Stimulated activated naive B cell treated with anti-CD40 and anti-IgM and Interleukin-4, amounts not matched to agents 10 μg/mL and 1 μg/mL and 100 μg/mL, for 72 hours (primary cell): ENCODE measurements around the gene FBLN2.
"Not testable (repeated sequence)": the region's sequence is repeated elsewhere in the genome, so short reads cannot be mapped to it uniquely, and the experiment has no call there.

ENCODE experiments used
- ATAC-seq, 2 donors: fragments of 150-1000 bp; cut with Tn5 transposase; replicated peaks; 2 replicates each; pipeline ENCODE4 v1.10.0; 2021; ENCODE audit warnings: moderate library complexity in 1 of 2
- DNase-seq: peaks from one replicate; pipeline ENCODE4 v3.0.0; 2021
- H3K27ac Mint-ChIP-seq: one replicate; pipeline ENCODE4 v1.8.0; 2022; ENCODE audit warnings: mild to moderate bottlenecking, mixed read lengths
- H3K27me3 Mint-ChIP-seq, 2 donors: one replicate each; pipeline ENCODE4 v1.8.0; 2022; ENCODE audit warnings: mixed read lengths in 2 of 2
- H3K36me3 Mint-ChIP-seq, 2 donors: one replicate each; pipeline ENCODE4 v1.8.0; 2022; ENCODE audit warnings: mixed read lengths in 2 of 2, mild to moderate bottlenecking in 1 of 2
- H3K4me1 Mint-ChIP-seq, 2 donors: one replicate each; pipeline ENCODE4 v1.8.0; 2022; ENCODE audit warnings: mixed read lengths in 2 of 2, mild to moderate bottlenecking in 1 of 2
- H3K4me3 Mint-ChIP-seq, 2 donors: one replicate each; pipeline ENCODE4 v1.8.0; 2022; ENCODE audit warnings: mild to moderate bottlenecking in 2 of 2, mixed read lengths in 2 of 2, moderate library complexity in 1 of 2
- H3K9me3 Mint-ChIP-seq, 2 donors: one replicate each; pipeline ENCODE4 v1.8.0; 2022; ENCODE audit warnings: mixed read lengths in 2 of 2, mild to moderate bottlenecking in 1 of 2

FBLN2 gene

GRCh38 chr3:13556917-13557316, 8.0 kb downstream of the FBLN2 start:
- ATAC-seq (peak in 1 of 2 donors; percentile 25), DNase-seq (no peak)
- Mint-ChIP-seq H3K9me3 (no peaks in the 10 kb centered on the region), H3K36me3 (no peaks in the 10 kb centered on the region), H3K4me3 (no peak overlapping the region), H3K4me1 (peaks cover 12 to 19% of the 10 kb centered on the region in 2 donors), H3K27me3 (peaks cover 2 to 9% of the 10 kb centered on the region in 2 donors), H3K27ac (peak overlapping the region; percentile 53)

- peaks cover 12 to 14% of the 10 kb centered on the region in 2 donors for H3K4me1 Mint-ChIP-seq
- ATAC-seq = peak; percentile 36 to 65
- H3K9me3 Mint-ChIP-seq = no peaks in the 10 kb centered on the region
Measured at GRCh38 chr3:13557417-13557816, 8.5 kb downstream of the FBLN2 start.

GRCh38 chr3:13557926-13558325, 9.0 kb downstream of the FBLN2 start:
- ATAC-seq = no peak
- no peaks in the 10 kb centered on the region for H3K36me3 Mint-ChIP-seq
- H3K27me3 Mint-ChIP-seq = peaks cover 0 to 4% of the 10 kb centered on the region in 2 donors
- no peak overlapping the region for H3K27ac Mint-ChIP-seq
- H3K4me1 Mint-ChIP-seq = peaks cover 9 to 12% of the 10 kb centered on the region in 2 donors
- no peak overlapping the region for H3K4me3 Mint-ChIP-seq
- H3K9me3 Mint-ChIP-seq = no peaks in the 10 kb centered on the region
- DNase-seq = no peak

More at GRCh38 chr3:13557417-13557816, 8.5 kb downstream of the FBLN2 start:
- Mint-ChIP-seq H3K27ac (no peak overlapping the region), H3K4me3 (no peak overlapping the region), H3K27me3 (peaks cover 0 to 6% of the 10 kb centered on the region in 2 donors), H3K36me3 (no peaks in the 10 kb centered on the region)
- DNase-seq = no peak

- H3K27ac Mint-ChIP-seq = no peak overlapping the region
- no peak overlapping the region for H3K4me3 Mint-ChIP-seq
- peaks cover 2 to 12% of the 10 kb centered on the region in 2 donors for H3K4me1 Mint-ChIP-seq
- no peaks in the 10 kb centered on the region for H3K9me3 Mint-ChIP-seq
- no peaks in the 10 kb centered on the region for H3K36me3 Mint-ChIP-seq
- DNase-seq = no peak
- no peaks in the 10 kb centered on the region for H3K27me3 Mint-ChIP-seq
- ATAC-seq = no peak
Measured at GRCh38 chr3:13558651-13559050, 9.7 kb downstream of the FBLN2 start.

GRCh38 chr3:13559764-13560525, 11.0 kb downstream of the FBLN2 start:
- Mint-ChIP-seq H3K36me3 (no peaks in the 10 kb centered on the region), H3K27me3 (no peaks in the 10 kb centered on the region), H3K4me1 (peaks cover 0 to 6% of the 10 kb centered on the region in 2 donors), H3K4me3 (no peak overlapping the region), H3K9me3 (no peaks in the 10 kb centered on the region), H3K27ac (peak overlapping the region; percentile 6)
- ATAC-seq (no peak), DNase-seq (no peak)

GRCh38 chr3:13561376-13561775, 12.5 kb downstream of the FBLN2 start:
- Mint-ChIP-seq H3K27me3 (no peaks in the 10 kb centered on the region), H3K4me1 (peaks cover 0 to 4% of the 10 kb centered on the region in 2 donors), H3K9me3 (no peaks in the 10 kb centered on the region), H3K27ac (no peak overlapping the region), H3K4me3 (no peak overlapping the region), H3K36me3 (no peaks in the 10 kb centered on the region)
- DNase-seq = no peak
- ATAC-seq = no peak

GRCh38 chr3:13561967-13562366, 13.0 kb downstream of the FBLN2 start:
- ATAC-seq = no peak
- no peaks in the 10 kb centered on the region for H3K9me3 Mint-ChIP-seq
- DNase-seq = no peak
- no peaks in the 10 kb centered on the region for H3K36me3 Mint-ChIP-seq
- H3K4me1 Mint-ChIP-seq = peaks cover 0 to 3% of the 10 kb centered on the region in 2 donors
- no peak overlapping the region for H3K4me3 Mint-ChIP-seq
- H3K27me3 Mint-ChIP-seq = no peaks in the 10 kb centered on the region
- no peak overlapping the region for H3K27ac Mint-ChIP-seq

GRCh38 chr3:13562421-13562820, 13.5 kb downstream of the FBLN2 start:
- H3K4me3 Mint-ChIP-seq, ATAC-seq, H3K27me3 Mint-ChIP-seq, DNase-seq, H3K27ac Mint-ChIP-seq, H3K4me1 Mint-ChIP-seq, H3K36me3 Mint-ChIP-seq, H3K9me3 Mint-ChIP-seq: not testable (repeated sequence)

GRCh38 chr3:13563321-13563720, 14.4 kb downstream of the FBLN2 start:
- H3K4me1 Mint-ChIP-seq = no peaks in the 10 kb centered on the region
- H3K27me3 Mint-ChIP-seq = no peaks in the 10 kb centered on the region
- no peaks in the 10 kb centered on the region for H3K36me3 Mint-ChIP-seq
- no peak for DNase-seq
- H3K9me3 Mint-ChIP-seq = no peaks in the 10 kb centered on the region
- no peak overlapping the region for H3K27ac Mint-ChIP-seq
- no peak overlapping the region for H3K4me3 Mint-ChIP-seq
- ATAC-seq = no peak

GRCh38 chr3:13563911-13564310, 15.0 kb downstream of the FBLN2 start:
- no peak for DNase-seq
- Mint-ChIP-seq H3K27me3 (no peaks in the 10 kb centered on the region), H3K27ac (no peak overlapping the region), H3K9me3 (no peaks in the 10 kb centered on the region), H3K4me3 (no peak overlapping the region), H3K4me1 (no peaks in the 10 kb centered on the region), H3K36me3 (no peaks in the 10 kb centered on the region)
- no peak for ATAC-seq

- H3K4me3 Mint-ChIP-seq = no peak overlapping the region
- H3K9me3 Mint-ChIP-seq = no peaks in the 10 kb centered on the region
- H3K4me1 Mint-ChIP-seq = no peaks in the 10 kb centered on the region
- ATAC-seq (no peak), DNase-seq (no peak)
- no peak overlapping the region for H3K27ac Mint-ChIP-seq
- H3K36me3 Mint-ChIP-seq = no peaks in the 10 kb centered on the region
- no peaks in the 10 kb centered on the region for H3K27me3 Mint-ChIP-seq
Measured at GRCh38 chr3:13564751-13565560, 16.0 kb downstream of the FBLN2 start.

- no peak for ATAC-seq
- no peak overlapping the region for H3K27ac Mint-ChIP-seq
- H3K4me3 Mint-ChIP-seq = no peak overlapping the region
- H3K27me3 Mint-ChIP-seq = no peaks in the 10 kb centered on the region
- H3K36me3 Mint-ChIP-seq = no peaks in the 10 kb centered on the region
- H3K9me3 Mint-ChIP-seq = no peaks in the 10 kb centered on the region
- no peak for DNase-seq
- no peaks in the 10 kb centered on the region for H3K4me1 Mint-ChIP-seq
Measured at GRCh38 chr3:13565581-13566452, 16.9 kb downstream of the FBLN2 start.

- Mint-ChIP-seq H3K36me3 (no peaks in the 10 kb centered on the region), H3K27ac (no peak overlapping the region), H3K9me3 (no peaks in the 10 kb centered on the region), H3K27me3 (no peaks in the 10 kb centered on the region), H3K4me3 (no peak overlapping the region), H3K4me1 (no peaks in the 10 kb centered on the region)
- ATAC-seq (no peak), DNase-seq (no peak)
Measured at GRCh38 chr3:13566453-13566748, 17.5 kb downstream of the FBLN2 start.

- Mint-ChIP-seq H3K27ac (peak overlapping the region; percentile 74), H3K4me3 (no peak overlapping the region), H3K9me3 (no peaks in the 10 kb centered on the region), H3K36me3 (no peaks in the 10 kb centered on the region), H3K4me1 (no peaks in the 10 kb centered on the region), H3K27me3 (no peaks in the 10 kb centered on the region)
- DNase-seq = no peak
- ATAC-seq = no peak
Measured at GRCh38 chr3:13566769-13567310, 17.9 kb downstream of the FBLN2 start.
